HEK293 (cell line): ENCODE data around the gene CSN2.

Experiments used
- CTCF ChIA-PET: fragments of 350-600 bp; formaldehyde crosslinking; extraction: SDS; loops from one replicate; lab custom pipeline; 2021; ENCODE audit warnings: antibody characterized with exemption; lab: Yijun Ruan, JAX
- POLR2A ChIA-PET: fragments of 300-600 bp; formaldehyde crosslinking; extraction: SDS; loops from one replicate; lab custom pipeline; 2020; ENCODE audit warnings: antibody characterized with exemption, inconsistent platforms; lab: Yijun Ruan, JAX
- H3K27ac ChIP-seq: fragments of 200-500 bp; sonication (Bioruptor generic); 2 replicates; pipeline ENCODE4 v1.5.1; 2014; ENCODE audit warnings: low read depth, low read length, control low read depth, inconsistent platforms; ENCODE audit errors: extremely low read depth
- H3K36me3 ChIP-seq, 2 experiments: fragments of 200-500 bp in 1 of 2; sonication (Bioruptor generic) in 1 of 2; 1 replicate in 1 of 2; 2 replicates in 1 of 2; pipeline ENCODE4 v1.5.1; 2014 to 2017; ENCODE audit warnings: inconsistent platforms in 2 of 2, low read length in 2 of 2; ENCODE audit not compliant: control insufficient read depth in 2 of 2, insufficient read depth in 1 of 2
- H3K4me1 ChIP-seq: fragments of 200-500 bp; sonication (Bioruptor generic); 2 replicates; pipeline ENCODE4 v1.5.1; 2014; ENCODE audit warnings: mild to moderate bottlenecking, low read length, inconsistent platforms; ENCODE audit not compliant: control insufficient read depth, insufficient read depth
- H3K4me3 ChIP-seq: 2 replicates; pipeline ENCODE4 v1.5.1; 2011; ENCODE audit warnings: low read depth, mild to moderate bottlenecking, control low read depth, low read length, moderate library complexity
- H3K9me3 ChIP-seq: fragments of 200-500 bp; sonication (Bioruptor generic); 2 replicates; pipeline ENCODE4 v1.5.1; 2014; ENCODE audit warnings: low read depth, low read length, inconsistent platforms; ENCODE audit not compliant: control insufficient read depth, insufficient read depth
- MZF1 ChIP-seq: fragments of 450-650 bp; formaldehyde crosslinking; IDR thresholded peaks from 2 replicates; pipeline ENCODE4 v1.5.1; 2017; ENCODE audit warnings: missing biosample characterization, missing genetic modification characterization, borderline replicate concordance
- OVOL3 ChIP-seq: fragments of 450-650 bp; formaldehyde crosslinking; IDR thresholded peaks from 2 replicates; pipeline ENCODE4 v1.5.1; 2016; ENCODE audit warnings: missing biosample characterization, missing genetic modification characterization
- WT1 ChIP-seq: fragments of 450-650 bp; formaldehyde crosslinking; IDR thresholded peaks from 2 replicates; pipeline ENCODE4 v1.5.1; 2016; ENCODE audit warnings: missing biosample characterization, missing genetic modification characterization
- ZBTB26 ChIP-seq: fragments of 450-650 bp; formaldehyde crosslinking; optimal IDR thresholded peaks from 2 replicates; pipeline ENCODE3; 2016; ENCODE audit warnings: missing biosample characterization, mild to moderate bottlenecking, missing genetic modification characterization
- ZBTB44 ChIP-seq: fragments of 450-650 bp; IDR thresholded peaks from 2 replicates; pipeline ENCODE4 v1.5.1; 2018; ENCODE audit warnings: missing biosample characterization, mild to moderate bottlenecking, missing genetic modification characterization
- ZBTB49 ChIP-seq: fragments of 450-650 bp; formaldehyde crosslinking; IDR thresholded peaks from 2 replicates; pipeline ENCODE4 v1.5.1; 2016; ENCODE audit warnings: missing biosample characterization, missing genetic modification characterization, low read depth
- ZBTB7A ChIP-seq: fragments of 450-650 bp; formaldehyde crosslinking; IDR thresholded peaks from 2 replicates; pipeline ENCODE4 v1.5.1; 2016; ENCODE audit warnings: low read depth, missing biosample characterization, missing genetic modification characterization
- ZFP37 ChIP-seq: fragments of 450-650 bp; formaldehyde crosslinking; IDR thresholded peaks from 2 replicates; pipeline ENCODE4 v1.5.1; 2016; ENCODE audit warnings: missing biosample characterization, missing genetic modification characterization
- ZNF140 ChIP-seq: fragments of 450-650 bp; formaldehyde crosslinking; IDR thresholded peaks from 2 replicates; pipeline ENCODE4 v1.5.1; 2016; ENCODE audit warnings: missing biosample characterization, missing genetic modification characterization
- ZNF16 ChIP-seq: fragments of 450-650 bp; formaldehyde crosslinking; IDR thresholded peaks from 2 replicates; pipeline ENCODE4 v1.5.1; 2016; ENCODE audit warnings: low read depth, missing biosample characterization, missing genetic modification characterization
- ZNF202 ChIP-seq: fragments of 450-650 bp; formaldehyde crosslinking; IDR thresholded peaks from 2 replicates; pipeline ENCODE4 v1.5.1; 2016; ENCODE audit warnings: missing biosample characterization, missing genetic modification characterization, borderline replicate concordance
- ZNF221 ChIP-seq: fragments of 450-650 bp; formaldehyde crosslinking; IDR thresholded peaks from 2 replicates; pipeline ENCODE4 v1.5.1; 2017; ENCODE audit warnings: missing biosample characterization, missing genetic modification characterization, borderline replicate concordance
- ZNF302 ChIP-seq: fragments of 450-650 bp; formaldehyde crosslinking; IDR thresholded peaks from 2 replicates; pipeline ENCODE4 v1.5.1; 2016; ENCODE audit warnings: missing biosample characterization, missing genetic modification characterization, low read depth
- ZNF335 ChIP-seq: fragments of 450-650 bp; formaldehyde crosslinking; conservative IDR thresholded peaks from 2 replicates; pipeline ENCODE4 v1.5.1; 2016; ENCODE audit warnings: missing biosample characterization, missing genetic modification characterization
- ZNF354C ChIP-seq: fragments of 450-650 bp; formaldehyde crosslinking; IDR thresholded peaks from 2 replicates; pipeline ENCODE4 v1.5.1; 2016; ENCODE audit warnings: missing biosample characterization, missing genetic modification characterization, low read depth, borderline replicate concordance
- ZNF37A ChIP-seq: fragments of 450-650 bp; IDR thresholded peaks from 2 replicates; pipeline ENCODE4 v1.5.1; 2018; ENCODE audit warnings: missing biosample characterization, missing genetic modification characterization
- ZNF391 ChIP-seq: fragments of 450-650 bp; formaldehyde crosslinking; IDR thresholded peaks from 2 replicates; pipeline ENCODE4 v1.5.1; 2016; ENCODE audit warnings: low read depth, missing biosample characterization, missing genetic modification characterization, borderline replicate concordance
- ZNF416 ChIP-seq: fragments of 450-650 bp; formaldehyde crosslinking; IDR thresholded peaks from 2 replicates; pipeline ENCODE4 v1.5.1; 2016; ENCODE audit warnings: missing biosample characterization, missing genetic modification characterization
- ZNF555 ChIP-seq: fragments of 450-650 bp; formaldehyde crosslinking; conservative IDR thresholded peaks from 2 replicates; pipeline ENCODE4 v1.5.1; 2017; ENCODE audit warnings: missing biosample characterization, mild to moderate bottlenecking, missing genetic modification characterization, inconsistent platforms
- ZNF560 ChIP-seq: fragments of 450-650 bp; formaldehyde crosslinking; IDR thresholded peaks from 2 replicates; pipeline ENCODE4 v1.5.1; 2017; ENCODE audit warnings: missing biosample characterization, missing genetic modification characterization, borderline replicate concordance
- ZNF623 ChIP-seq: fragments of 450-650 bp; formaldehyde crosslinking; IDR thresholded peaks from 2 replicates; pipeline ENCODE4 v1.5.1; 2016; ENCODE audit warnings: missing biosample characterization, missing genetic modification characterization
- ZNF658 ChIP-seq: fragments of 450-650 bp; formaldehyde crosslinking; IDR thresholded peaks from 2 replicates; pipeline ENCODE4; 2016; ENCODE audit warnings: missing biosample characterization, missing genetic modification characterization
- ZNF670 ChIP-seq: fragments of 450-650 bp; formaldehyde crosslinking; IDR thresholded peaks from 2 replicates; pipeline ENCODE4 v1.5.1; 2016; ENCODE audit warnings: missing biosample characterization, missing genetic modification characterization, low read depth
- ZNF768 ChIP-seq: fragments of 450-650 bp; formaldehyde crosslinking; IDR thresholded peaks from 2 replicates; pipeline ENCODE4 v1.5.1; 2018; ENCODE audit warnings: missing biosample characterization, mild to moderate bottlenecking, missing genetic modification characterization
- ZNF830 ChIP-seq: fragments of 450-650 bp; IDR thresholded peaks from 2 replicates; pipeline ENCODE4 v1.5.0; 2018; ENCODE audit warnings: missing biosample characterization, missing genetic modification characterization, low read depth, mild to moderate bottlenecking, moderate library complexity
- ZNF843 ChIP-seq: fragments of 450-650 bp; formaldehyde crosslinking; IDR thresholded peaks from 2 replicates; pipeline ENCODE4 v1.5.1; 2016; ENCODE audit warnings: missing biosample characterization, missing genetic modification characterization
- ZSCAN18 ChIP-seq: fragments of 450-650 bp; formaldehyde crosslinking; IDR thresholded peaks from 2 replicates; pipeline ENCODE4 v1.5.1; 2016; ENCODE audit warnings: missing biosample characterization, missing genetic modification characterization
- ZSCAN4 ChIP-seq: fragments of 450-650 bp; formaldehyde crosslinking; IDR thresholded peaks from 2 replicates; pipeline ENCODE4 v1.5.1; 2017; ENCODE audit warnings: missing biosample characterization, missing genetic modification characterization

Gene CSN2

GRCh38 chr4:70002507-70002906 is 37.0 kb upstream of the CSN2 start:
- TF ChIP-seq ZNF202 (tag by site-specific recombination) (no peak), ZNF140 (no peak)
- H3K36me3 ChIP-seq, result no peaks in the 10 kb centered on the region
- no peaks in the 10 kb centered on the region for H3K4me1 ChIP-seq
- POLR2A ChIA-PET, result no interaction called here
- no peak overlapping the region for H3K27ac ChIP-seq
- no peak overlapping the region for H3K4me3 ChIP-seq
- no peaks in the 10 kb centered on the region for H3K9me3 ChIP-seq
- CTCF ChIA-PET, result no interaction called here

GRCh38 chr4:70000711-70001110 is 35.2 kb upstream of the CSN2 start:
- ChIA-PET POLR2A (no interaction called here), CTCF (interaction anchor here (0.6 kb wide), 1 partner anchor 190 kb away, joined by 3 read pairs; no protein-coding TSS in a partner anchor)
- TF ChIP-seq ZNF555 (tag by site-specific recombination), result no peak
- TF ChIP-seq ZNF843, result no peak
- TF ChIP-seq ZNF16 (tag by site-specific recombination), result no peak
- no peak for TF ChIP-seq ZNF830
- no peak for TF ChIP-seq ZNF768
- TF ChIP-seq ZNF354C, result no peak
- TF ChIP-seq ZNF302 (tag by site-specific recombination), result no peak
- no peak for TF ChIP-seq ZNF335
- TF ChIP-seq ZBTB49, result no peak
- no peak for TF ChIP-seq ZNF560
- TF ChIP-seq ZNF658 (tag by site-specific recombination), result no peak
- TF ChIP-seq ZNF391, result no peak
- no peaks in the 10 kb centered on the region for H3K36me3 ChIP-seq
- no peaks in the 10 kb centered on the region for H3K9me3 ChIP-seq
- H3K27ac ChIP-seq, result no peak overlapping the region
- no peaks in the 10 kb centered on the region for H3K4me1 ChIP-seq
- H3K4me3 ChIP-seq, result no peak overlapping the region

- ChIA-PET CTCF (no interaction called here), POLR2A (no interaction called here)
- H3K27ac ChIP-seq, result no peak overlapping the region
- H3K4me3 ChIP-seq, result no peak overlapping the region
- no peaks in the 10 kb centered on the region for H3K36me3 ChIP-seq
- no peaks in the 10 kb centered on the region for H3K4me1 ChIP-seq
- H3K9me3 ChIP-seq, result no peaks in the 10 kb centered on the region
- no peak for TF ChIP-seq ZFP37
- no peak for TF ChIP-seq ZBTB7A (tag by site-specific recombination)
- no peak for TF ChIP-seq ZSCAN4 (tag by site-specific recombination)
- TF ChIP-seq ZSCAN18, result no peak
- no peak for TF ChIP-seq OVOL3 (tag by site-specific recombination)
- TF ChIP-seq ZBTB26 (tag by site-specific recombination), result no peak
- no peak for TF ChIP-seq ZNF623
- TF ChIP-seq ZNF37A (tag by site-specific recombination), result no peak
- no peak for TF ChIP-seq MZF1 (tag by site-specific recombination)
- no peak for TF ChIP-seq ZBTB44 (tag by site-specific recombination)
- TF ChIP-seq ZNF416, result no peak
- TF ChIP-seq ZNF221, result no peak
- TF ChIP-seq ZNF670, result no peak
- no peak for TF ChIP-seq WT1 (tag by site-specific recombination)
Measured at GRCh38 chr4:69999420-69999819, 33.9 kb upstream of the CSN2 start.
